Memory B cell (primary cell): Measurements from ENCODE around the gene RAB26.
"Not testable (repeated sequence)": the region's sequence is repeated elsewhere in the genome, so short reads cannot be mapped to it uniquely, and the experiment has no call there.

Experiments
- ATAC-seq: fragments of 150-1000 bp; cut with Tn5 transposase; 2 replicates; pipeline ENCODE4 v1.10.0; 2021; ENCODE audit warnings: low read depth, mild to moderate bottlenecking, moderate library complexity
- DNase-seq, 2 donors: peaks; one replicate each; pipeline ENCODE4 v3.0.0; 2022; ENCODE audit warnings: low spot score in 2 of 2
- H3K27ac Mint-ChIP-seq: one replicate; pipeline ENCODE4 v1.8.0; 2022; ENCODE audit warnings: mild to moderate bottlenecking, moderate library complexity, mixed read lengths
- H3K27me3 Mint-ChIP-seq: one replicate; pipeline ENCODE4 v1.8.0; 2022; ENCODE audit warnings: mixed read lengths
- H3K36me3 Mint-ChIP-seq: one replicate; pipeline ENCODE4 v1.8.0; 2022; ENCODE audit warnings: mild to moderate bottlenecking, mixed read lengths
- H3K4me1 Mint-ChIP-seq: one replicate; pipeline ENCODE4 v1.8.0; 2022; ENCODE audit warnings: mixed read lengths
- H3K4me3 Mint-ChIP-seq: one replicate; pipeline ENCODE4 v1.8.0; 2022; ENCODE audit warnings: mild to moderate bottlenecking, moderate library complexity, mixed read lengths
- H3K9me3 Mint-ChIP-seq: one replicate; pipeline ENCODE4 v1.8.0; 2022; ENCODE audit warnings: mixed read lengths

The RAB26 gene

GRCh38 chr16:2147981-2148671 lies at the start of gene RAB26:
TSS of gene RAB26 (plus strand) at chr16:2148625. CDS start at chr16:2148784, 159 bp downstream.
- no peaks in the 10 kb centered on the region for H3K9me3 Mint-ChIP-seq
- peaks cover 3% of the 10 kb centered on the region for H3K36me3 Mint-ChIP-seq
- peak; percentile 55 to 61 for DNase-seq
- H3K4me3 Mint-ChIP-seq, result peak within 1 kb of the TSS; percentile 67
- no peaks in the 10 kb centered on the region for H3K27me3 Mint-ChIP-seq
- H3K4me1 Mint-ChIP-seq, result peaks cover 18% of the 10 kb centered on the region
- H3K27ac Mint-ChIP-seq, result no peak within 1 kb of the TSS
- peak; percentile 88 for ATAC-seq

GRCh38 chr16:2101581-2101980 lies 46.8 kb upstream of the RAB26 start:
- ATAC-seq, H3K9me3 Mint-ChIP-seq, H3K27me3 Mint-ChIP-seq, DNase-seq, H3K36me3 Mint-ChIP-seq, H3K4me1 Mint-ChIP-seq, H3K4me3 Mint-ChIP-seq, H3K27ac Mint-ChIP-seq: not testable (repeated sequence)

GRCh38 chr16:2102471-2102870 lies 46.0 kb upstream of the RAB26 start:
- Mint-ChIP-seq H3K27me3 (no peaks in the 10 kb centered on the region), H3K9me3 (no peaks in the 10 kb centered on the region), H3K4me1 (no peaks in the 10 kb centered on the region), H3K36me3 (peaks cover 3% of the 10 kb centered on the region), H3K4me3 (no peak overlapping the region), H3K27ac (no peak overlapping the region)
- ATAC-seq, result no peak
- no peak for DNase-seq

- H3K9me3 Mint-ChIP-seq, H3K27ac Mint-ChIP-seq, H3K36me3 Mint-ChIP-seq, H3K27me3 Mint-ChIP-seq, DNase-seq, ATAC-seq, H3K4me1 Mint-ChIP-seq, H3K4me3 Mint-ChIP-seq: not testable (repeated sequence)
Measured at GRCh38 chr16:2104464-2104863, 44.0 kb upstream of the RAB26 start.

GRCh38 chr16:2105291-2105690 lies 43.1 kb upstream of the RAB26 start:
- H3K27ac Mint-ChIP-seq, H3K27me3 Mint-ChIP-seq, H3K4me1 Mint-ChIP-seq, H3K4me3 Mint-ChIP-seq, ATAC-seq, H3K9me3 Mint-ChIP-seq, DNase-seq, H3K36me3 Mint-ChIP-seq: not testable (repeated sequence)

GRCh38 chr16:2105769-2106168 lies 42.7 kb upstream of the RAB26 start:
- DNase-seq, ATAC-seq, H3K9me3 Mint-ChIP-seq, H3K36me3 Mint-ChIP-seq, H3K27me3 Mint-ChIP-seq, H3K4me1 Mint-ChIP-seq, H3K4me3 Mint-ChIP-seq, H3K27ac Mint-ChIP-seq: not testable (repeated sequence)

GRCh38 chr16:2106211-2106610 lies 42.2 kb upstream of the RAB26 start:
- not testable (repeated sequence) for DNase-seq, H3K27ac Mint-ChIP-seq, H3K9me3 Mint-ChIP-seq, H3K4me3 Mint-ChIP-seq, H3K4me1 Mint-ChIP-seq, H3K36me3 Mint-ChIP-seq, ATAC-seq, H3K27me3 Mint-ChIP-seq

GRCh38 chr16:2107121-2107790 lies 41.2 kb upstream of the RAB26 start:
- DNase-seq, ATAC-seq, H3K27ac Mint-ChIP-seq, H3K36me3 Mint-ChIP-seq, H3K4me1 Mint-ChIP-seq, H3K4me3 Mint-ChIP-seq, H3K9me3 Mint-ChIP-seq, H3K27me3 Mint-ChIP-seq: not testable (repeated sequence)

GRCh38 chr16:2107791-2108125 lies 40.7 kb upstream of the RAB26 start:
- not testable (repeated sequence) for DNase-seq, H3K4me1 Mint-ChIP-seq, ATAC-seq, H3K36me3 Mint-ChIP-seq, H3K27me3 Mint-ChIP-seq, H3K27ac Mint-ChIP-seq, H3K4me3 Mint-ChIP-seq, H3K9me3 Mint-ChIP-seq

GRCh38 chr16:2108446-2109270 lies 39.8 kb upstream of the RAB26 start:
- not testable (repeated sequence) for H3K4me1 Mint-ChIP-seq, H3K9me3 Mint-ChIP-seq, DNase-seq, H3K4me3 Mint-ChIP-seq, H3K36me3 Mint-ChIP-seq, H3K27me3 Mint-ChIP-seq, ATAC-seq, H3K27ac Mint-ChIP-seq

GRCh38 chr16:2109271-2109580 lies 39.2 kb upstream of the RAB26 start:
- not testable (repeated sequence) for H3K4me3 Mint-ChIP-seq

GRCh38 chr16:2109872-2110271 lies 38.6 kb upstream of the RAB26 start:
- not testable (repeated sequence) for H3K36me3 Mint-ChIP-seq, H3K9me3 Mint-ChIP-seq, H3K4me3 Mint-ChIP-seq, H3K27me3 Mint-ChIP-seq, ATAC-seq, DNase-seq, H3K4me1 Mint-ChIP-seq, H3K27ac Mint-ChIP-seq

More at GRCh38 chr16:2109271-2109580, 39.2 kb upstream of the RAB26 start:
- H3K4me1 Mint-ChIP-seq, DNase-seq, H3K9me3 Mint-ChIP-seq, H3K27me3 Mint-ChIP-seq, H3K36me3 Mint-ChIP-seq, ATAC-seq, H3K27ac Mint-ChIP-seq: not testable (repeated sequence)

GRCh38 chr16:2110332-2111008 lies 38.0 kb upstream of the RAB26 start:
- not testable (repeated sequence) for H3K9me3 Mint-ChIP-seq, H3K4me1 Mint-ChIP-seq, ATAC-seq, H3K27ac Mint-ChIP-seq, H3K4me3 Mint-ChIP-seq, H3K27me3 Mint-ChIP-seq, DNase-seq, H3K36me3 Mint-ChIP-seq

- not testable (repeated sequence) for ATAC-seq, H3K4me3 Mint-ChIP-seq, H3K4me1 Mint-ChIP-seq, H3K9me3 Mint-ChIP-seq, H3K27me3 Mint-ChIP-seq, H3K27ac Mint-ChIP-seq, H3K36me3 Mint-ChIP-seq, DNase-seq
Measured at GRCh38 chr16:2111009-2111353, 37.4 kb upstream of the RAB26 start.
